ENCODE data around the gene TMEM97. TPM values are rescaled to one million over a fixed set of nuclear protein-coding genes. Genes with fewer than 3 reads are reported as not detected.

Gene TMEM97
- polyA plus RNA-seq, 1 donor from 2014 or later: 16.9 TPM

- Histone ChIP-seq H3K27ac (ENCODE audit: low read length) (peak overlapping the region; percentile 66), H3K4me2 (ENCODE audit: low read length) (peak overlapping the region; percentile 97), H3K9me2 (ENCODE audit: insufficient read depth, low read length) (no peaks in the 10 kb centered on the region), H3K9ac (ENCODE audit: low read length) (peak overlapping the region; percentile 94), H3F3A (ENCODE audit: insufficient read depth, low read length, poor library complexity, severe bottlenecking) (no peaks in the 10 kb centered on the region), H3K36me3 (ENCODE audit: insufficient read depth, low read length) (no peaks in the 10 kb centered on the region), H4K20me1 (ENCODE audit: insufficient read depth) (no peaks in the 10 kb centered on the region), H3K79me2 (replicated peaks; ENCODE audit: insufficient read depth, low read length) (peaks cover 32% of the 10 kb centered on the region), H3K4me3 (ENCODE audit: low read length) (peak overlapping the region; percentile 77), H3K9me3 (ENCODE audit: low read length) (no peaks in the 10 kb centered on the region), H3K27me3 (ENCODE audit: insufficient read depth, low read depth, low read length) (no peaks in the 10 kb centered on the region), H2AFZ (ENCODE audit: low read depth, low read length) (peak overlapping the region; percentile 71)
- TF ChIP-seq POLR2AphosphoS5 (IDR thresholded peaks at IDR 0.05) (no peak), MXI1 (conservative IDR thresholded peaks at IDR 0.05; ENCODE audit: poor library complexity, severe bottlenecking) (no peak), REST (IDR thresholded peaks at IDR 0.05; ENCODE audit: borderline replicate concordance) (no peak), RAD21 (conservative IDR thresholded peaks at IDR 0.05) (no peak), EP300 (conservative IDR thresholded peaks at IDR 0.05; ENCODE audit: poor library complexity, severe bottlenecking) (no peak), SMC3 (conservative IDR thresholded peaks at IDR 0.05; ENCODE audit: poor library complexity) (no peak), EZH2 (IDR thresholded peaks at IDR 0.05; ENCODE audit: borderline replicate concordance, insufficient read depth, low read length, poor library complexity, severe bottlenecking) (no peak), TAF1 (IDR thresholded peaks at IDR 0.05; ENCODE audit: low read depth) (no peak)
- TF ChIP-seq, protein P1, sequence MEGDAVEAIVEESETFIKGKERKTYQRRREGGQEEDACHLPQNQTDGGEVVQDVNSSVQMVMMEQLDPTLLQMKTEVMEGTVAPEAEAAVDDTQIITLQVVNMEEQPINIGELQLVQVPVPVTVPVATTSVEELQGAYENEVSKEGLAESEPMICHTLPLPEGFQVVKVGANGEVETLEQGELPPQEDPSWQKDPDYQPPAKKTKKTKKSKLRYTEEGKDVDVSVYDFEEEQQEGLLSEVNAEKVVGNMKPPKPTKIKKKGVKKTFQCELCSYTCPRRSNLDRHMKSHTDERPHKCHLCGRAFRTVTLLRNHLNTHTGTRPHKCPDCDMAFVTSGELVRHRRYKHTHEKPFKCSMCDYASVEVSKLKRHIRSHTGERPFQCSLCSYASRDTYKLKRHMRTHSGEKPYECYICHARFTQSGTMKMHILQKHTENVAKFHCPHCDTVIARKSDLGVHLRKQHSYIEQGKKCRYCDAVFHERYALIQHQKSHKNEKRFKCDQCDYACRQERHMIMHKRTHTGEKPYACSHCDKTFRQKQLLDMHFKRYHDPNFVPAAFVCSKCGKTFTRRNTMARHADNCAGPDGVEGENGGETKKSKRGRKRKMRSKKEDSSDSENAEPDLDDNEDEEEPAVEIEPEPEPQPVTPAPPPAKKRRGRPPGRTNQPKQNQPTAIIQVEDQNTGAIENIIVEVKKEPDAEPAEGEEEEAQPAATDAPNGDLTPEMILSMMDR (IDR thresholded peaks at IDR 0.05; ENCODE audit: poor library complexity, severe bottlenecking): no peak
Observed at GRCh38 chr17:28357901-28358197, 38.8 kb downstream of the TMEM97 start.

- H3K27ac ChIP-seq (ENCODE audit: low read length): no peak overlapping the region
- H3K36me3 ChIP-seq (ENCODE audit: insufficient read depth, low read length): no peaks in the 10 kb centered on the region
- H3F3A ChIP-seq (ENCODE audit: insufficient read depth, low read length, poor library complexity, severe bottlenecking): no peaks in the 10 kb centered on the region
- no peak overlapping the region for H2AFZ ChIP-seq (ENCODE audit: low read depth, low read length)
- no peak overlapping the region for H3K4me2 ChIP-seq (ENCODE audit: low read length)
- H3K9me2 ChIP-seq (ENCODE audit: insufficient read depth, low read length): no peaks in the 10 kb centered on the region
- no peak overlapping the region for H3K9ac ChIP-seq (ENCODE audit: low read length)
- H3K79me2 ChIP-seq (replicated peaks; ENCODE audit: insufficient read depth, low read length): peaks cover 10% of the 10 kb centered on the region
- no peak for TF ChIP-seq MXI1 (conservative IDR thresholded peaks at IDR 0.05; ENCODE audit: poor library complexity, severe bottlenecking)
- TF ChIP-seq EP300 (conservative IDR thresholded peaks at IDR 0.05; ENCODE audit: poor library complexity, severe bottlenecking): no peak
- no peak for TF ChIP-seq RAD21 (conservative IDR thresholded peaks at IDR 0.05)
- TF ChIP-seq TAF1 (IDR thresholded peaks at IDR 0.05; ENCODE audit: low read depth): no peak
- TF ChIP-seq SMC3 (conservative IDR thresholded peaks at IDR 0.05; ENCODE audit: poor library complexity): no peak
- no peak for TF ChIP-seq EZH2 (IDR thresholded peaks at IDR 0.05; ENCODE audit: borderline replicate concordance, insufficient read depth, low read length, poor library complexity, severe bottlenecking)
- TF ChIP-seq, protein P1 (IDR thresholded peaks at IDR 0.05; ENCODE audit: poor library complexity, severe bottlenecking): no peak
- no peak for TF ChIP-seq REST (IDR thresholded peaks at IDR 0.05; ENCODE audit: borderline replicate concordance)
- no peak for TF ChIP-seq POLR2AphosphoS5 (IDR thresholded peaks at IDR 0.05)
- H3K9me3 ChIP-seq (ENCODE audit: low read length): no peaks in the 10 kb centered on the region
- H3K27me3 ChIP-seq (ENCODE audit: insufficient read depth, low read depth, low read length): no peaks in the 10 kb centered on the region
- H3K4me3 ChIP-seq (ENCODE audit: low read length): no peak overlapping the region
- no peaks in the 10 kb centered on the region for H4K20me1 ChIP-seq (ENCODE audit: insufficient read depth)
Observed at GRCh38 chr17:28363186-28363585, 44.2 kb downstream of the TMEM97 start.

Measured in neural cell (in vitro differentiated cells).